HFF-Myc (cell line): Measurements from ENCODE around the gene CPM.

ENCODE experiments used
- DNase-seq: peaks from one replicate; pipeline ENCODE4 v3.0.0-alpha.2; 2011; ENCODE audit warnings: low read depth; ENCODE audit errors: extremely low read depth
- H3K4me3 ChIP-seq: replicated peaks from 2 replicates; pipeline ENCODE4 v1.5.1; 2011; ENCODE audit warnings: low read depth, mild to moderate bottlenecking, control low read depth, low read length
- TF ChIP-seq, protein P1 (sequence below): IDR thresholded peaks from 2 replicates; pipeline ENCODE4 v1.5.1; 2012; ENCODE audit warnings: mild to moderate bottlenecking, low read depth, low read length, control low read depth; ENCODE audit errors: missing control alignments

CPM gene

DNA sequence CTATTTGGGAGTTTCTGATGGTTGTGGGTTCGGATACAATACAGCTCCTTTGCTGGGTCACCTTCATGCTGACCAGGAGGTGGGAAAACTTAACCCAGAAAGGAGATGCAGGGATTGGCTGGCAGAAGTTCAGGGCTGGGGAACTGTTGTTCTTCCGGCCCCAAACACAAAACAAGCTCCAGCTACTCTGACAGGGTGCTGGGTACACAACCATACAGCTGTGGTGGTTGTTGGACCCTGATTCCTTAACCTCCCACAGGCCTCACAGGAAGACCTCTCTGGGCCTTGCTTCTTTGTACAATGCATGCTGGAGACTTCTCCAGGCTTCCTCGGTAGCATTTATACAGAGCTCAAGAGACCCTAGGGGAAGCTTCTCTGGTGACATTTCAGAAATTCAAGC lies 47.6 kb downstream of the CPM start:
- no peak overlapping the region for H3K4me3 ChIP-seq
- TF ChIP-seq, protein P1, sequence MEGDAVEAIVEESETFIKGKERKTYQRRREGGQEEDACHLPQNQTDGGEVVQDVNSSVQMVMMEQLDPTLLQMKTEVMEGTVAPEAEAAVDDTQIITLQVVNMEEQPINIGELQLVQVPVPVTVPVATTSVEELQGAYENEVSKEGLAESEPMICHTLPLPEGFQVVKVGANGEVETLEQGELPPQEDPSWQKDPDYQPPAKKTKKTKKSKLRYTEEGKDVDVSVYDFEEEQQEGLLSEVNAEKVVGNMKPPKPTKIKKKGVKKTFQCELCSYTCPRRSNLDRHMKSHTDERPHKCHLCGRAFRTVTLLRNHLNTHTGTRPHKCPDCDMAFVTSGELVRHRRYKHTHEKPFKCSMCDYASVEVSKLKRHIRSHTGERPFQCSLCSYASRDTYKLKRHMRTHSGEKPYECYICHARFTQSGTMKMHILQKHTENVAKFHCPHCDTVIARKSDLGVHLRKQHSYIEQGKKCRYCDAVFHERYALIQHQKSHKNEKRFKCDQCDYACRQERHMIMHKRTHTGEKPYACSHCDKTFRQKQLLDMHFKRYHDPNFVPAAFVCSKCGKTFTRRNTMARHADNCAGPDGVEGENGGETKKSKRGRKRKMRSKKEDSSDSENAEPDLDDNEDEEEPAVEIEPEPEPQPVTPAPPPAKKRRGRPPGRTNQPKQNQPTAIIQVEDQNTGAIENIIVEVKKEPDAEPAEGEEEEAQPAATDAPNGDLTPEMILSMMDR, result no peak
- DNase-seq, result no peak

DNA sequence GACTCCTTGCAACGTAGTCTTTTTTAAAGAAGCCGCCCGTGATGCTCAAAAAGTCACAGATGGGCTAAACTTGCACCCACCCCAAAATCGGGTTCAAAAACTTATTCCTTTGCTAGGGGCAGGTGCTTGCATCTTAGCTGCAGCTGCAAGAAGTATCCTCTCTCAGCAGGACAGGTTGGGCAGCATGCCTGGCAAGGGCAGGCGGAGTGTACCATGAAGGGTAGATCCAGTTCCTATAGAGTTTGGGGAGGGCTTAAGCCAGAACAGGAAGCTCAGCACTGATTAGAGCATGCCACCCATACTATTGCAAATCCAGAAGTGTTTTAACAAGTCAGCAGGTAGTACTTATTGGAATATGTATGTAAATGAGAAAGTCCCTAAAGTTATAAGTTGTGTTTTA lies 48.7 kb downstream of the CPM start:
- TF ChIP-seq, protein P1, result no peak
- no peak overlapping the region for H3K4me3 ChIP-seq
- DNase-seq, result no peak

- TF ChIP-seq, protein P1, result no peak
- H3K4me3 ChIP-seq, result no peak overlapping the region
- no peak for DNase-seq
Observed at GRCh38 chr12:68883151-68883550, 49.8 kb downstream of the CPM start.

GRCh38 chr12:68882251-68882964 lies 50.6 kb downstream of the CPM start:
- no peak overlapping the region for H3K4me3 ChIP-seq
- TF ChIP-seq, protein P1, result no peak

GRCh38 chr12:68880660-68881325 lies 52.2 kb downstream of the CPM start:
- no peak for DNase-seq
- no peak overlapping the region for H3K4me3 ChIP-seq
- TF ChIP-seq, protein P1, result no peak

More at GRCh38 chr12:68882251-68882964, 50.6 kb downstream of the CPM start:
- no peak for DNase-seq

GRCh38 chr12:68878846-68879245 lies 54.1 kb downstream of the CPM start:
- TF ChIP-seq, protein P1, result no peak
- no peak for DNase-seq
- H3K4me3 ChIP-seq, result no peak overlapping the region
